Kidney (tissue), 14 donors: ENCODE data around the gene KLRK1. TPM values are rescaled to one million over a fixed set of nuclear protein-coding genes. Genes with fewer than 3 reads are reported as not detected.
"Not testable (repeated sequence)": the region's sequence is repeated elsewhere in the genome, so short reads cannot be mapped to it uniquely, and the experiment has no call there.

Source experiments
- DNase-seq, 5 donors: peaks; one replicate each; pipeline ENCODE4 v3.0.0-alpha.2; 2013 to 2020
- FAIRE-seq: peaks from 2 replicates; lab custom pipeline; 2012; peaks lifted over from hg19 to GRCh38; lab: Jason Lieb, UNC
- H3K27ac ChIP-seq, 2 donors: one replicate each; pipeline ENCODE4 v1.7.0; 2013; ENCODE audit warnings: low read depth in 2 of 2, low read length in 2 of 2, inconsistent platforms in 1 of 2
- H3K27me3 ChIP-seq: one replicate; pipeline ENCODE4 v1.7.1; 2013; ENCODE audit warnings: low read length, inconsistent platforms; ENCODE audit not compliant: control insufficient read depth, insufficient read depth
- H3K36me3 ChIP-seq, 3 donors: one replicate each; pipeline versions ENCODE4 v1.7.0 to v1.7.1; 2013; ENCODE audit warnings: low read length in 3 of 3, control low read depth in 1 of 3, inconsistent platforms in 1 of 3; ENCODE audit not compliant: insufficient read depth in 3 of 3, control insufficient read depth in 2 of 3
- H3K4me1 ChIP-seq, 3 donors: one replicate each; pipeline versions ENCODE4 v1.7.0 to v1.7.1; 2013; ENCODE audit warnings: low read length in 3 of 3, inconsistent platforms in 1 of 3, low read depth in 1 of 3; ENCODE audit not compliant: control insufficient read depth in 2 of 3, insufficient read depth in 2 of 3
- H3K4me3 ChIP-seq, 3 donors: one replicate each; pipeline versions ENCODE4 v1.7.0 to v1.8.1; 2013; ENCODE audit warnings: low read length in 3 of 3, control low read depth in 1 of 3, inconsistent platforms in 1 of 3
- H3K9ac ChIP-seq, 3 donors: one replicate each; pipeline versions ENCODE4 v1.7.0 to v1.7.1; 2013; ENCODE audit warnings: low read length in 3 of 3, control low read depth in 1 of 3, inconsistent platforms in 1 of 3
- H3K9me3 ChIP-seq, 3 donors: one replicate each; pipeline versions ENCODE4 v1.7.0 to v1.7.1; 2013; ENCODE audit warnings: low read length in 3 of 3, control low read depth in 1 of 3, inconsistent platforms in 1 of 3; ENCODE audit not compliant: control insufficient read depth in 2 of 3, insufficient read depth in 1 of 3
- intact Hi-C: fragments of 100-400 bp; cut with DNase I; formaldehyde crosslinking; loops from one replicate; pipeline ENCODE4 v1.11.1; 2022
- polyA plus RNA-seq: library from polyadenylated mRNA; stranded (reverse); fragments of 350-450 nt; fragmentation: Illumina TruSeq; extraction: RNeasy Lipid Tissue Mini Kit (QIAGEN cat#74804); gene quantifications from one replicate; pipeline ENCODE4 v1.2.3, GENCODE V29; 2014; ENCODE audit warnings: low read depth, low replicate concordance; ENCODE audit not compliant: insufficient read depth
- total RNA-seq: library from RNA; stranded (reverse); fragmentation: NEBNext Ultra II Directional; extraction: Animal tissue kit (Norgen Biotek cat#: 25700); gene quantifications from one replicate; pipeline ENCODE4 v1.2.1, GENCODE V29; 2021
- TF ChIP-seq, protein P1 (sequence below): IDR thresholded peaks from 3 replicates; pipeline ENCODE4 v1.5.1; 2012; ENCODE audit warnings: mild to moderate bottlenecking, moderate library complexity, borderline replicate concordance; ENCODE audit not compliant: insufficient read depth; ENCODE audit errors: extremely low read depth
- donor health status: control.
- donor health status: control.
- donor health status: control.
- donor health status: control.
- donor health status: control.
- donor health status: DM: yes; HTN: yes; CAD: no.
- donor health status: Normal renal cell carcinoma (clear cell type).

KLRK1 gene
- total and polyA plus RNA-seq, 2 donors from 2014 or later: 0.75 to 5.2 TPM

DNA sequence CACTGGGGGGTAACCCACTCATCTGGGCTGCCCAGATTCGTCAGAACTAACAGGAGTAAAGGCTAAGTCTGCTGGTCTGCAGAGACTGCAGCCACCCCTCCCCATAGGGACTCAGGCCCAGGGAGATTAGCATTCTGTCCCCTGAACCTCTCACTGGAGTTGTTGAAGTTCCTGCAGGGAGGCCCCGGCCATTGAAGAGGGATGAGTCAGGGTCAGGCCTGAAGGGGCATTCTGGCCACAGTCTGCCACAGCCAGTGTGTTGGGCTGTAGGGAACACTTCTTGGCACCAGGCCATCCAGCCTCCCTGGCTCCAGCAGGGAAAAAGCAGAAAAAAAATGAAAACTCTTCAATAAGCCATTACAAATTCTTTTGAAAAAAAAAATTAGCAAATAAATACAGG is 35.3 kb downstream of the KLRK1 start:
- intact Hi-C loops: no loop called here
- H3K4me3 ChIP-seq: no peak overlapping the region
- no peaks in the 10 kb centered on the region for H3K9me3 ChIP-seq
- TF ChIP-seq, protein P1, sequence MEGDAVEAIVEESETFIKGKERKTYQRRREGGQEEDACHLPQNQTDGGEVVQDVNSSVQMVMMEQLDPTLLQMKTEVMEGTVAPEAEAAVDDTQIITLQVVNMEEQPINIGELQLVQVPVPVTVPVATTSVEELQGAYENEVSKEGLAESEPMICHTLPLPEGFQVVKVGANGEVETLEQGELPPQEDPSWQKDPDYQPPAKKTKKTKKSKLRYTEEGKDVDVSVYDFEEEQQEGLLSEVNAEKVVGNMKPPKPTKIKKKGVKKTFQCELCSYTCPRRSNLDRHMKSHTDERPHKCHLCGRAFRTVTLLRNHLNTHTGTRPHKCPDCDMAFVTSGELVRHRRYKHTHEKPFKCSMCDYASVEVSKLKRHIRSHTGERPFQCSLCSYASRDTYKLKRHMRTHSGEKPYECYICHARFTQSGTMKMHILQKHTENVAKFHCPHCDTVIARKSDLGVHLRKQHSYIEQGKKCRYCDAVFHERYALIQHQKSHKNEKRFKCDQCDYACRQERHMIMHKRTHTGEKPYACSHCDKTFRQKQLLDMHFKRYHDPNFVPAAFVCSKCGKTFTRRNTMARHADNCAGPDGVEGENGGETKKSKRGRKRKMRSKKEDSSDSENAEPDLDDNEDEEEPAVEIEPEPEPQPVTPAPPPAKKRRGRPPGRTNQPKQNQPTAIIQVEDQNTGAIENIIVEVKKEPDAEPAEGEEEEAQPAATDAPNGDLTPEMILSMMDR: no peak
- FAIRE-seq: no peak
- H3K4me1 ChIP-seq: no peaks in the 10 kb centered on the region
- H3K9ac ChIP-seq: no peak overlapping the region
- no peaks in the 10 kb centered on the region for H3K27me3 ChIP-seq
- no peaks in the 10 kb centered on the region for H3K36me3 ChIP-seq
- DNase-seq: peak in 1 of 5 donors; percentile 71
- no peak overlapping the region for H3K27ac ChIP-seq

- no peak for DNase-seq
- H3K4me3 ChIP-seq: no peak overlapping the region
- H3K9me3 ChIP-seq: no peaks in the 10 kb centered on the region
- no peak overlapping the region for H3K9ac ChIP-seq
- H3K36me3 ChIP-seq: no peaks in the 10 kb centered on the region
- no peaks in the 10 kb centered on the region for H3K4me1 ChIP-seq
- TF ChIP-seq, protein P1: no peak
- intact Hi-C loops: no loop called here
- no peak for FAIRE-seq
- no peaks in the 10 kb centered on the region for H3K27me3 ChIP-seq
- H3K27ac ChIP-seq: no peak overlapping the region
These were observed 35.8 kb downstream of the KLRK1 start for GRCh38 chr12:10354071-10354470.

DNA sequence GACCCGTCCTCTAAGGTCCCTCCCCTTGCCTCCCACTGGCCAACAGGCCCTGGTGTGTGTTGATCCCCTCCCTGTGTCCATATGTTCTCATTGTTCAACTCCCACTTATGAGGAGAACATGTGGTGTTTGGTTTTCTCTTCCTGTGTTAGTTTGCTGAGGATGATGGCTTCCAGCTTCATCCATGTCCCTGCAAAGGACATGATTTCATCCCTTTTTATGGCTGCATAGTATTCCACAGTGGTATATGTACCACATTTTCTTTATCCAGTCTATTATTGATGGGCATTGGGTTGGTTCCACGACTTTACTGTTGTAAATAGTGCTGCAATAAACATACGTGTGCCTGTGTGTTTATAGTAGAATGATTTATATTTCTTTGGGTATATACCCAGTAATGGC is 38.4 kb downstream of the KLRK1 start:
- H3K4me1 ChIP-seq, DNase-seq, H3K27me3 ChIP-seq, H3K36me3 ChIP-seq, H3K4me3 ChIP-seq, H3K27ac ChIP-seq, intact Hi-C loops, FAIRE-seq, H3K9ac ChIP-seq, H3K9me3 ChIP-seq: not testable (repeated sequence)

- DNase-seq: no peak
- H3K27me3 ChIP-seq: no peaks in the 10 kb centered on the region
- no peak for FAIRE-seq
- H3K27ac ChIP-seq: no peak overlapping the region
- no peak overlapping the region for H3K4me3 ChIP-seq
- intact Hi-C loops: no loop called here
- no peaks in the 10 kb centered on the region for H3K36me3 ChIP-seq
- TF ChIP-seq, protein P1: no peak
- H3K9ac ChIP-seq: no peak overlapping the region
- H3K9me3 ChIP-seq: no peaks in the 10 kb centered on the region
- no peaks in the 10 kb centered on the region for H3K4me1 ChIP-seq
These were observed 47.8 kb downstream of the KLRK1 start for GRCh38 chr12:10341892-10342509.

DNA sequence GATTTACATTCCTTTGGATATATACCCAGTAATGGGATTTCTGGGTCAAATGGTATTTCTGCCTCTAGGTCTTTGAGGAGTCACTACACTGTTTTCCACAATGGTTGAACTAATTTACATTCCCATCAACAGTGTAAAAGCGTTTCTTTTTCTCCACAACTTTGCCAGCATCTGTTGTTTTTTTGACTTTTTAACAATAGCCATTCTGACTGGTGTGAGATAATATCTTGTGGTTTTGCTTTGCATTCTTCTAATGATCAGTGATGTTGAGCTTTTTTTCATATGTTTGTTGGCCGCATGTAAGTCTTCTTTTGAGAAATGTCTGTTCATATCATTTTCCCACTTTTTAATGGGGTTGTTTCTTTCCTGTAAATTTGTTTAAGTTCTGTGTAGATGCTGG is 48.9 kb downstream of the KLRK1 start:
- H3K4me3 ChIP-seq, FAIRE-seq, H3K9me3 ChIP-seq, DNase-seq, intact Hi-C loops, H3K27ac ChIP-seq, H3K9ac ChIP-seq, H3K36me3 ChIP-seq, H3K4me1 ChIP-seq, H3K27me3 ChIP-seq: not testable (repeated sequence)
